ENCODE data around the gene TIMELESS. TPM values are rescaled to one million over a fixed set of nuclear protein-coding genes. Genes with fewer than 3 reads are reported as not detected.

The TIMELESS gene
- total RNA-seq, 1 experiment from 2014 or later = 30.9 TPM

GRCh38 chr12:56457817-56458216 lies 8.6 kb upstream of the TIMELESS start:
- CTCF ChIA-PET = no interaction called here
- BruUV-seq (replicated peaks) = no TSS peak
- Histone ChIP-seq H2AFZ (no peak overlapping the region), H3K9me3 (ENCODE audit: insufficient read depth, low read depth) (no peaks in the 10 kb centered on the region), H3K36me3 (ENCODE audit: low read depth) (no peaks in the 10 kb centered on the region), H3K79me2 (ENCODE audit: low read depth) (no peaks in the 10 kb centered on the region), H3F3A (ENCODE audit: insufficient read depth, low read depth) (peaks cover 12% of the 10 kb centered on the region; the same call in 1 of the 2 replicates), H3K4me3 (no peak overlapping the region), H3K9me2 (ENCODE audit: insufficient read depth) (no peaks in the 10 kb centered on the region), H3K27ac (no peak overlapping the region), H3K4me1 (replicated peaks; ENCODE audit: insufficient read depth) (0 out of 2 replicates have a peak, but pooled peaks cover 4% of the 10 kb centered on the region), H3K4me2 (no peak overlapping the region), H4K20me1 (ENCODE audit: insufficient read depth) (no peaks in the 10 kb centered on the region), H3K27me3 (ENCODE audit: insufficient read depth, low read depth) (no peaks in the 10 kb centered on the region)
- TF ChIP-seq CTCF (conservative IDR thresholded peaks at IDR 0.05) = no peak
- TF ChIP-seq EZH2 (IDR thresholded peaks at IDR 0.05; ENCODE audit: low read depth) = no peak
- DNase-seq = no peak
- intact Hi-C loops (cut with micrococcal nuclease; ENCODE audit: unreplicated experiment) = no loop called here
- POLR2A ChIA-PET (ENCODE audit: unreplicated experiment) = no interaction called here

DNA sequence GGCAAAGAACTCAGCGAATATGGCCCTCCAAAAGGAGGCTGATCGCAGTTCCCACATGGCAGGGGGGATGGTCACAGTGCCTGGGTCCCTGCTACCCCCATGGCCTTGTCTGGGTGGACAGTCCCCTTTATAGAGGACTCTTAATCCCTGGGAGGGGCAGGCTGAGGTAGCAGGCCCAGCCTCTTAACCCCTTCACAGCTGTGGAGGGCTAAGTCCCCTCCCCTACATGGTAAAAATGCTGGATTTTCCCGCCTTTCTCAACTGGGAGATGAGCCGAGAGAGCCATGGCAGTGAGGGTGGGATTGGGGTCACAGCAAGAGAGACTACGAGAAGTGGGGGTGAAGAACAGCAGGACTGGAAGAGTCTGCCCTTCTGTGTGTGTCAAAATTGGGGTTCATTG lies 5.3 kb upstream of the TIMELESS start, which contains the start of gene MIP:
Gene MIP, minus strand, starts transcription at position 101 of the 400 bp plus-strand sequence. Its CDS starts 44 bp downstream, at position 57.
- H3K9me2 ChIP-seq (ENCODE audit: insufficient read depth) = no peaks in the 10 kb centered on the region
- CTCF ChIA-PET = no interaction called here

GRCh38 chr12:56451147-56451546 lies 1.9 kb upstream of the TIMELESS start:
- H3F3A ChIP-seq (ENCODE audit: insufficient read depth, low read depth) = peaks cover 6% of the 10 kb centered on the region
- H3K9me2 ChIP-seq (ENCODE audit: insufficient read depth) = no peaks in the 10 kb centered on the region
- no TSS peak for BruUV-seq (replicated peaks)
- TF ChIP-seq CTCF (conservative IDR thresholded peaks at IDR 0.05) = no peak
- no peak overlapping the region for H2AFZ ChIP-seq
- intact Hi-C loops (cut with micrococcal nuclease; ENCODE audit: unreplicated experiment) = no loop called here
- no peaks in the 10 kb centered on the region for H3K36me3 ChIP-seq (ENCODE audit: low read depth)
- no peaks in the 10 kb centered on the region for H4K20me1 ChIP-seq (ENCODE audit: insufficient read depth)
- ChIA-PET CTCF (interaction anchor here (0.6 to 1.7 kb wide), 5 partner anchors 9 to 263 kb away, joined by 4 to 12 read pairs (median 5); no protein-coding TSS in a partner anchor), POLR2A (ENCODE audit: unreplicated experiment) (no interaction called here)
- no peaks in the 10 kb centered on the region; the same call in 1 of the 2 replicates for H3K4me1 ChIP-seq (replicated peaks; ENCODE audit: insufficient read depth)
- no peak for DNase-seq
- H3K4me2 ChIP-seq = no peak overlapping the region
- H3K4me3 ChIP-seq = no peak overlapping the region
- H3K79me2 ChIP-seq (ENCODE audit: low read depth) = peaks cover 16% of the 10 kb centered on the region
- no peaks in the 10 kb centered on the region for H3K27me3 ChIP-seq (ENCODE audit: insufficient read depth, low read depth)
- no peak overlapping the region for H3K27ac ChIP-seq
- no peaks in the 10 kb centered on the region for H3K9me3 ChIP-seq (ENCODE audit: insufficient read depth, low read depth)

More for the DNA sequence above, 5.3 kb upstream of the TIMELESS start, which contains the start of gene MIP:
- BruUV-seq (replicated peaks) = no TSS peak
- Histone ChIP-seq H3K4me3 (no peak within 1 kb of the TSS), H2AFZ (no peak within 1 kb of the TSS), H3K36me3 (ENCODE audit: low read depth) (no peaks in the 10 kb centered on the region), H4K20me1 (ENCODE audit: insufficient read depth) (no peaks in the 10 kb centered on the region), H3K9me3 (ENCODE audit: insufficient read depth, low read depth) (no peaks in the 10 kb centered on the region), H3K4me2 (no peak within 1 kb of the TSS), H3K27ac (no peak within 1 kb of the TSS), H3F3A (ENCODE audit: insufficient read depth, low read depth) (no peaks in the 10 kb centered on the region), H3K79me2 (ENCODE audit: low read depth) (no peaks in the 10 kb centered on the region), H3K27me3 (ENCODE audit: insufficient read depth, low read depth) (no peaks in the 10 kb centered on the region), H3K4me1 (replicated peaks; ENCODE audit: insufficient read depth) (no peaks in the 10 kb centered on the region)
- TF ChIP-seq CTCF (conservative IDR thresholded peaks at IDR 0.05) (no peak), EZH2 (IDR thresholded peaks at IDR 0.05; ENCODE audit: low read depth) (no peak)
- POLR2A ChIA-PET (ENCODE audit: unreplicated experiment) = interaction anchor here (0.5 to 0.7 kb wide), 3 partner anchors 17 to 208 kb away, joined by 4 to 9 read pairs (median 8); no protein-coding TSS in a partner anchor
- intact Hi-C loops (cut with micrococcal nuclease; ENCODE audit: unreplicated experiment) = no loop called here
- DNase-seq = no peak
